H9 (cell line): ENCODE data around the gene HDC. TPM values are rescaled to one million over a fixed set of nuclear protein-coding genes. Genes with fewer than 3 reads are reported as not detected.

ENCODE experiments used
- DNase-seq: peaks from one replicate; pipeline ENCODE4 v3.0.0-alpha.2; 2017
- H2AFZ ChIP-seq: one replicate; pipeline ENCODE4 v1.6.1; 2013; ENCODE audit warnings: mild to moderate bottlenecking, low read length, control low read depth, moderate library complexity
- H2AK5ac ChIP-seq: 2 replicates; pipeline ENCODE4 v1.6.1; 2013; ENCODE audit warnings: low read length, control low read depth, mixed read lengths; ENCODE audit not compliant: insufficient read length
- H2BK120ac ChIP-seq: one replicate; pipeline ENCODE4 v1.6.1; 2013; ENCODE audit warnings: low read depth, mild to moderate bottlenecking, low read length, control low read depth, inconsistent platforms; ENCODE audit not compliant: poor library complexity, severe bottlenecking
- H2BK12ac ChIP-seq: 2 replicates; pipeline ENCODE4 v1.6.1; 2013; ENCODE audit warnings: low read length, control low read depth, mixed read lengths, low read depth; ENCODE audit not compliant: insufficient read length
- H2BK15ac ChIP-seq: 2 replicates; pipeline ENCODE4 v1.6.1; 2013; ENCODE audit warnings: low read depth, low read length, control low read depth
- H2BK20ac ChIP-seq: one replicate; pipeline ENCODE4 v1.6.1; 2013; ENCODE audit warnings: low read depth, mild to moderate bottlenecking, low read length, control low read depth, inconsistent platforms; ENCODE audit not compliant: poor library complexity, severe bottlenecking
- H2BK5ac ChIP-seq: 2 replicates; pipeline ENCODE4 v1.6.1; 2013; ENCODE audit warnings: low read length, control low read depth, mixed read lengths; ENCODE audit not compliant: insufficient read length
- H3K14ac ChIP-seq: 2 replicates; pipeline ENCODE4 v1.6.1; 2013; ENCODE audit warnings: low read length, control low read depth; ENCODE audit not compliant: insufficient read depth
- H3K18ac ChIP-seq: 2 replicates; pipeline ENCODE4 v1.6.1; 2013; ENCODE audit warnings: low read depth, mild to moderate bottlenecking, mixed read lengths, low read length, control low read depth; ENCODE audit not compliant: insufficient read length
- H3K23ac ChIP-seq: 2 replicates; pipeline ENCODE4 v1.6.1; 2013; ENCODE audit warnings: low read length, control low read depth, mixed read lengths, low read depth; ENCODE audit not compliant: insufficient read length
- H3K23me2 ChIP-seq: 2 replicates; pipeline ENCODE4 v1.6.1; 2013; ENCODE audit warnings: low read depth, mild to moderate bottlenecking, mixed read lengths, low read length, control low read depth; ENCODE audit not compliant: insufficient read length, poor library complexity, severe bottlenecking
- H3K27ac ChIP-seq: 2 replicates; pipeline ENCODE4 v1.5.1; 2013; ENCODE audit warnings: low read length, control low read depth, mixed read lengths, low read depth; ENCODE audit not compliant: insufficient read length
- H3K27me3 ChIP-seq: 2 replicates; pipeline ENCODE4 v1.6.1; 2013; ENCODE audit warnings: low read length, control low read depth, inconsistent platforms; ENCODE audit not compliant: insufficient read depth
- H3K4ac ChIP-seq: 2 replicates; pipeline ENCODE4 v1.6.1; 2013; ENCODE audit warnings: low read depth, mild to moderate bottlenecking, control low read depth, inconsistent platforms, low read length, moderate library complexity
- H3K4me1 ChIP-seq: 2 replicates; pipeline ENCODE4 v1.6.1; 2013; ENCODE audit warnings: low read length, control low read depth, inconsistent platforms; ENCODE audit not compliant: insufficient read depth
- H3K4me2 ChIP-seq: 2 replicates; pipeline ENCODE4 v1.6.1; 2013; ENCODE audit warnings: low read length, control low read depth, mixed read lengths; ENCODE audit not compliant: insufficient read length, insufficient read depth
- H3K56ac ChIP-seq: 2 replicates; pipeline ENCODE4 v1.6.1; 2013; ENCODE audit warnings: low read depth, mild to moderate bottlenecking, mixed read lengths, low read length, control low read depth; ENCODE audit not compliant: insufficient read length
- H3K79me1 ChIP-seq: 2 replicates; pipeline ENCODE4 v1.6.1; 2013; ENCODE audit warnings: low read depth, mild to moderate bottlenecking, moderate library complexity, low read length, control low read depth, inconsistent platforms; ENCODE audit not compliant: insufficient read depth, poor library complexity, severe bottlenecking
- H3K79me2 ChIP-seq: 2 replicates; pipeline ENCODE4 v1.6.1; 2013; ENCODE audit warnings: low read length, control low read depth, inconsistent platforms; ENCODE audit not compliant: insufficient read depth
- H3K9ac ChIP-seq: 2 replicates; pipeline ENCODE4 v1.6.1; 2013; ENCODE audit warnings: low read length, control low read depth, mixed read lengths; ENCODE audit not compliant: insufficient read length; ENCODE audit errors: extremely low read depth
- H3K9me3 ChIP-seq: one replicate; pipeline ENCODE4 v1.6.1; 2013; ENCODE audit warnings: low read depth, low read length, inconsistent platforms; ENCODE audit not compliant: control insufficient read depth
- H3T11ph ChIP-seq: one replicate; pipeline ENCODE4 v1.6.1; 2013; ENCODE audit warnings: mild to moderate bottlenecking, low read length, control low read depth, inconsistent platforms
- H4K20me1 ChIP-seq: one replicate; pipeline ENCODE4 v1.6.1; 2013; ENCODE audit not compliant: control insufficient read depth, insufficient read length, insufficient read depth
- H4K5ac ChIP-seq: 2 replicates; pipeline ENCODE4 v1.6.1; 2013; ENCODE audit warnings: low read depth, mild to moderate bottlenecking, mixed read lengths, low read length, control low read depth; ENCODE audit not compliant: insufficient read length
- H4K8ac ChIP-seq: replicated peaks from 2 replicates; pipeline ENCODE4 v1.6.1; 2013; ENCODE audit warnings: low read length, control low read depth, mixed read lengths, low read depth; ENCODE audit not compliant: insufficient read length
- H4K91ac ChIP-seq: 2 replicates; pipeline ENCODE4 v1.6.1; 2013; ENCODE audit warnings: low read depth, mild to moderate bottlenecking, moderate library complexity, mixed read lengths, low read length, control low read depth; ENCODE audit not compliant: insufficient read length
- H3K27ac Mint-ChIP-seq, 3 experiments: 2 replicates in 2 of 3; 3 replicates in 1 of 3; pipeline ENCODE4 v1.8.0; 2020 to 2021; ENCODE audit warnings: mixed read lengths in 3 of 3, mild to moderate bottlenecking in 1 of 3, moderate library complexity in 1 of 3
- H3K27me3 Mint-ChIP-seq: 2 replicates; pipeline ENCODE4 v1.8.0; 2021; ENCODE audit warnings: low read depth, mild to moderate bottlenecking, moderate library complexity, mixed read lengths
- H3K36me3 Mint-ChIP-seq, 3 experiments: 2 replicates in 2 of 3; 3 replicates in 1 of 3; pipeline ENCODE4 v1.8.0; 2020 to 2021; ENCODE audit warnings: low read depth in 3 of 3, mixed read lengths in 3 of 3; ENCODE audit not compliant: insufficient read depth in 1 of 3
- H3K4me1 Mint-ChIP-seq, 2 experiments: 2 replicates each; pipeline ENCODE4 v1.8.0; 2020; ENCODE audit warnings: mixed read lengths in 2 of 2
- H3K4me3 Mint-ChIP-seq, 2 experiments: 2 replicates in 1 of 2; 3 replicates in 1 of 2; pipeline ENCODE4 v1.8.0; 2020 to 2021; ENCODE audit warnings: mild to moderate bottlenecking in 2 of 2, mixed read lengths in 2 of 2, moderate library complexity in 1 of 2
- H3K9me3 Mint-ChIP-seq, 2 experiments: 2 replicates in 1 of 2; 3 replicates in 1 of 2; pipeline ENCODE4 v1.8.0; 2020; ENCODE audit warnings: mild to moderate bottlenecking in 2 of 2, mixed read lengths in 2 of 2, moderate library complexity in 1 of 2
- CTCF ChIP-seq: fragments of 200-600 bp; sonication (generic); conservative IDR thresholded peaks from 3 replicates; pipeline ENCODE4 v1.8.0; 2021; ENCODE audit warnings: antibody characterized with exemption, mild to moderate bottlenecking
- WGBS: extraction: QIAGEN DNeasy Blood & Tissue Kit; methylation state at CpG from one replicate; pipeline ENCODE4 v1.1.7; 2013; ENCODE audit warnings: missing lambda C conversion rate, low lambda C conversion rate, mixed read lengths; ENCODE audit not compliant: insufficient read length; ENCODE audit errors: extremely low coverage; 5-methylcytosine and 5-hydroxymethylcytosine counted together
- total RNA-seq: library from RNA; stranded (reverse); gene quantifications from 2 replicates; pipeline ENCODE4 v1.2.1, GENCODE V29; 2021

HDC gene
- total RNA-seq, 1 experiment from 2014 or later: not detected

- H3T11ph ChIP-seq: no peak overlapping the region
- no peaks in the 10 kb centered on the region for H3K36me3 Mint-ChIP-seq
- H3K27me3 Mint-ChIP-seq: peaks cover 3% of the 10 kb centered on the region; the same call in 1 of the 2 replicates
- no peaks in the 10 kb centered on the region for H3K9me3 Mint-ChIP-seq
- H2AFZ ChIP-seq: no peak overlapping the region
- no peak for DNase-seq
- H4K8ac ChIP-seq: no peak overlapping the region
- H3K4me1 Mint-ChIP-seq: peaks cover 7 to 9% of the 10 kb centered on the region in 2 experiments
- H3K14ac ChIP-seq: no peak overlapping the region; the same call in 1 of the 2 replicates
- H3K4ac ChIP-seq: no peak overlapping the region
- H2BK120ac ChIP-seq: no peak overlapping the region
- H3K79me2 ChIP-seq: no peaks in the 10 kb centered on the region
- no peaks in the 10 kb centered on the region for H3K27me3 ChIP-seq
- no peak overlapping the region for H4K5ac ChIP-seq
- no peak overlapping the region for H3K4me2 ChIP-seq
- H3K4me1 ChIP-seq: no peaks in the 10 kb centered on the region
- no peak overlapping the region for H3K27ac ChIP-seq
- H4K20me1 ChIP-seq: no peaks in the 10 kb centered on the region
- no peak overlapping the region for H2BK20ac ChIP-seq
- no peak overlapping the region for H3K18ac ChIP-seq
- H3K56ac ChIP-seq: no peak overlapping the region
- H2BK5ac ChIP-seq: no peak overlapping the region
- no peaks in the 10 kb centered on the region for H3K79me1 ChIP-seq
- no peak overlapping the region for H3K23ac ChIP-seq
- no peak overlapping the region for H3K27ac Mint-ChIP-seq
- no peaks in the 10 kb centered on the region for H3K23me2 ChIP-seq
- no CpG with 5 or more reads among the region's 3 CpGs for WGBS
- H3K9ac ChIP-seq: no peak overlapping the region
- TF ChIP-seq CTCF: peak; percentile 45
- no peak overlapping the region for H2AK5ac ChIP-seq
- no peak overlapping the region for H4K91ac ChIP-seq
- H3K9me3 ChIP-seq: no peaks in the 10 kb centered on the region
- H2BK15ac ChIP-seq: no peak overlapping the region
- no peak overlapping the region for H3K4me3 Mint-ChIP-seq
- no peak overlapping the region for H2BK12ac ChIP-seq
Measured at GRCh38 chr15:50261981-50262380, 3.5 kb downstream of the HDC start.
